MM.1S (cell line): Measurements from ENCODE around the gene YTHDF1.

Source experiments
- DNase-seq: peaks from one replicate; pipeline ENCODE4 v3.0.0-alpha.2; 2015
- H2AFZ ChIP-seq: fragments of 300-600 bp; sonication (generic); 2 replicates; pipeline ENCODE4 v1.6.0; 2016; ENCODE audit warnings: antibody characterized with exemption, low read length
- H3F3A ChIP-seq: fragments of 300-600 bp; sonication (generic); 2 replicates; pipeline ENCODE4 v1.6.1; 2016; ENCODE audit warnings: mild to moderate bottlenecking, antibody characterized with exemption, low read length, moderate library complexity, mixed read lengths; ENCODE audit not compliant: insufficient read depth
- H3K27ac ChIP-seq: fragments of 300-600 bp; sonication (generic); 2 replicates; pipeline ENCODE4 v1.5.1; 2016; ENCODE audit warnings: mild to moderate bottlenecking, low read length
- H3K27me3 ChIP-seq: fragments of 300-600 bp; sonication (generic); replicated peaks from 2 replicates; pipeline ENCODE4 v1.6.0; 2016; ENCODE audit warnings: low read length; ENCODE audit not compliant: insufficient read depth
- H3K36me3 ChIP-seq: fragments of 300-600 bp; sonication (generic); replicated peaks from 2 replicates; pipeline ENCODE4 v1.6.1; 2016; ENCODE audit warnings: mild to moderate bottlenecking, low read length, mixed read lengths; ENCODE audit not compliant: insufficient read depth
- H3K4me1 ChIP-seq: fragments of 300-600 bp; sonication (generic); 2 replicates; pipeline ENCODE4 v1.6.1; 2016; ENCODE audit warnings: low read length, mixed read lengths
- H3K4me2 ChIP-seq: fragments of 300-600 bp; sonication (generic); 2 replicates; pipeline ENCODE4 v1.6.0; 2016; ENCODE audit warnings: low read depth, low read length
- H3K4me3 ChIP-seq: fragments of 300-600 bp; sonication (generic); 2 replicates; pipeline ENCODE4 v1.5.1; 2016; ENCODE audit warnings: low read length, mixed read lengths
- H3K79me2 ChIP-seq: fragments of 300-600 bp; sonication (generic); 2 replicates; pipeline ENCODE4 v1.6.1; 2016; ENCODE audit warnings: mixed run types, low read length, mixed read lengths
- H3K9ac ChIP-seq: fragments of 300-600 bp; sonication (generic); 2 replicates; pipeline ENCODE4 v1.6.1; 2016; ENCODE audit warnings: low read length, mixed read lengths
- H3K9me2 ChIP-seq: fragments of 300-600 bp; sonication (generic); replicated peaks from 2 replicates; pipeline ENCODE4 v1.6.1; 2016; ENCODE audit warnings: mild to moderate bottlenecking, low read length, mixed read lengths; ENCODE audit not compliant: insufficient read depth
- H3K9me3 ChIP-seq: fragments of 300-600 bp; sonication (generic); replicated peaks from 2 replicates; pipeline ENCODE4 v1.6.1; 2016; ENCODE audit warnings: mild to moderate bottlenecking, low read length, mixed read lengths; ENCODE audit not compliant: insufficient read depth
- H4K20me1 ChIP-seq: fragments of 300-600 bp; sonication (generic); 2 replicates; pipeline ENCODE4 v1.6.1; 2016; ENCODE audit warnings: mild to moderate bottlenecking, low read length, moderate library complexity, mixed read lengths; ENCODE audit not compliant: insufficient read depth
- CTCF ChIP-seq: fragments of 300-600 bp; sonication (generic); IDR thresholded peaks from 2 replicates; pipeline ENCODE4 v1.5.1; 2016; ENCODE audit warnings: antibody characterized with exemption, low read length, mixed read lengths
- EZH2 ChIP-seq: fragments of 300-600 bp; sonication (generic); optimal IDR thresholded peaks from 2 replicates; pipeline ENCODE3; 2017; ENCODE audit warnings: low read depth, mild to moderate bottlenecking, antibody characterized with exemption, low read length, mixed read lengths
- EZH2phosphoT487 ChIP-seq: fragments of 300-600 bp; sonication (generic); IDR thresholded peaks from 2 replicates; pipeline ENCODE4 v1.6.1; 2018; ENCODE audit warnings: antibody characterized with exemption, low read length

Gene YTHDF1

GRCh38 chr20:63169681-63170080 lies 46.2 kb downstream of the YTHDF1 start:
- Histone ChIP-seq H3K79me2 (no peaks in the 10 kb centered on the region), H3K9me2 (no peaks in the 10 kb centered on the region), H3K9me3 (no peaks in the 10 kb centered on the region), H3K4me1 (no peaks in the 10 kb centered on the region), H2AFZ (no peak overlapping the region), H3K4me2 (no peak overlapping the region), H3K27me3 (peaks cover 69% of the 10 kb centered on the region), H3K36me3 (no peaks in the 10 kb centered on the region), H3F3A (no peaks in the 10 kb centered on the region), H3K4me3 (no peak overlapping the region), H3K27ac (no peak overlapping the region), H4K20me1 (no peaks in the 10 kb centered on the region), H3K9ac (no peak overlapping the region)
- TF ChIP-seq CTCF (no peak), EZH2phosphoT487 (no peak), EZH2 (no peak)
- DNase-seq: no peak

- Histone ChIP-seq H3K4me1 (no peaks in the 10 kb centered on the region), H3K27ac (no peak overlapping the region), H3K4me3 (no peak overlapping the region), H3K9me2 (no peaks in the 10 kb centered on the region), H3K27me3 (peaks cover 69% of the 10 kb centered on the region), H4K20me1 (no peaks in the 10 kb centered on the region), H2AFZ (no peak overlapping the region), H3F3A (no peaks in the 10 kb centered on the region), H3K9me3 (no peaks in the 10 kb centered on the region), H3K4me2 (no peak overlapping the region), H3K79me2 (no peaks in the 10 kb centered on the region), H3K9ac (no peak overlapping the region), H3K36me3 (no peaks in the 10 kb centered on the region)
- TF ChIP-seq CTCF: no peak
- TF ChIP-seq EZH2: no peak
- no peak for TF ChIP-seq EZH2phosphoT487
- DNase-seq: no peak
Observed at GRCh38 chr20:63168861-63169260, 47.1 kb downstream of the YTHDF1 start.

GRCh38 chr20:63167918-63168520 lies 47.9 kb downstream of the YTHDF1 start:
- TF ChIP-seq EZH2phosphoT487 (no peak), EZH2 (no peak), CTCF (no peak)
- no peaks in the 10 kb centered on the region for H3K9me3 ChIP-seq
- no peaks in the 10 kb centered on the region for H3F3A ChIP-seq
- no peaks in the 10 kb centered on the region for H3K4me1 ChIP-seq
- DNase-seq: no peak
- H3K36me3 ChIP-seq: no peaks in the 10 kb centered on the region
- H3K79me2 ChIP-seq: no peaks in the 10 kb centered on the region
- H3K9me2 ChIP-seq: no peaks in the 10 kb centered on the region
- H3K4me3 ChIP-seq: no peak overlapping the region
- H3K4me2 ChIP-seq: no peak overlapping the region
- H3K9ac ChIP-seq: no peak overlapping the region
- H2AFZ ChIP-seq: no peak overlapping the region
- H3K27ac ChIP-seq: no peak overlapping the region
- H4K20me1 ChIP-seq: no peaks in the 10 kb centered on the region
- peaks cover 69% of the 10 kb centered on the region for H3K27me3 ChIP-seq
